ENCODE measurements around the gene OXCT1. TPM values are rescaled to one million over a fixed set of nuclear protein-coding genes. Genes with fewer than 3 reads are reported as not detected.
"Not testable (repeated sequence)": the region's sequence is repeated elsewhere in the genome, so short reads cannot be mapped to it uniquely, and the experiment has no call there.

The OXCT1 gene
- total RNA-seq, 2 experiments from 2014 or later: 110 to 117 TPM

GRCh38 chr5:41738710-41739354 lies 131.4 kb downstream of the OXCT1 start:
- Mint-ChIP-seq H3K9me3 (no peaks in the 10 kb centered on the region), H3K27ac (no peak overlapping the region), H3K36me3 (peaks cover 61% of the 10 kb centered on the region), H3K27me3 (no peaks in the 10 kb centered on the region), H3K4me3 (no peak overlapping the region), H3K4me1 (ENCODE audit: low read depth) (no peaks in the 10 kb centered on the region)
- DNase-seq: no peak
- intact Hi-C loops (cut with micrococcal nuclease): no loop called here
- ChIA-PET POLR2A (no interaction called here), CTCF (no interaction called here)

GRCh38 chr5:41736641-41737040 lies 133.6 kb downstream of the OXCT1 start:
- Mint-ChIP-seq H3K27ac (no peak overlapping the region), H3K4me1 (ENCODE audit: low read depth) (no peaks in the 10 kb centered on the region), H3K4me3 (no peak overlapping the region), H3K9me3 (no peaks in the 10 kb centered on the region), H3K27me3 (no peaks in the 10 kb centered on the region), H3K36me3 (peaks cover 62% of the 10 kb centered on the region)
- intact Hi-C loops (cut with micrococcal nuclease): no loop called here
- ChIA-PET POLR2A (no interaction called here), CTCF (no interaction called here)
- no peak for DNase-seq

GRCh38 chr5:41735213-41735612 lies 135.0 kb downstream of the OXCT1 start:
- no peaks in the 10 kb centered on the region for H3K9me3 Mint-ChIP-seq
- ChIA-PET POLR2A (no interaction called here), CTCF (no interaction called here)
- peaks cover 63% of the 10 kb centered on the region for H3K36me3 Mint-ChIP-seq
- no peaks in the 10 kb centered on the region for H3K27me3 Mint-ChIP-seq
- intact Hi-C loops (cut with micrococcal nuclease): no loop called here
- no peaks in the 10 kb centered on the region for H3K4me1 Mint-ChIP-seq (ENCODE audit: low read depth)
- H3K4me3 Mint-ChIP-seq: no peak overlapping the region
- no peak overlapping the region for H3K27ac Mint-ChIP-seq
- DNase-seq: no peak

GRCh38 chr5:41729381-41729780 lies 140.8 kb downstream of the OXCT1 start:
- H3K27me3 Mint-ChIP-seq; CTCF ChIA-PET; H3K9me3 Mint-ChIP-seq; DNase-seq; H3K27ac Mint-ChIP-seq; intact Hi-C loops (cut with micrococcal nuclease); H3K4me3 Mint-ChIP-seq; H3K4me1 Mint-ChIP-seq (ENCODE audit: low read depth); POLR2A ChIA-PET: not testable (repeated sequence)
- H3K36me3 Mint-ChIP-seq: peaks cover 31% of the 10 kb centered on the region

GRCh38 chr5:41728281-41728680 lies 141.9 kb downstream of the OXCT1 start:
- H3K27ac Mint-ChIP-seq: no peak overlapping the region
- POLR2A ChIA-PET: no interaction called here
- CTCF ChIA-PET: interaction anchor here (0.6 kb wide), 1 partner anchor 304 kb away, joined by 4 read pairs; no protein-coding TSS in a partner anchor
- no peak overlapping the region for H3K4me3 Mint-ChIP-seq
- H3K4me1 Mint-ChIP-seq (ENCODE audit: low read depth): no peaks in the 10 kb centered on the region
- no peak for DNase-seq
- intact Hi-C loops (cut with micrococcal nuclease): no loop called here
- H3K9me3 Mint-ChIP-seq: no peaks in the 10 kb centered on the region
- H3K27me3 Mint-ChIP-seq: no peaks in the 10 kb centered on the region
- peaks cover 26% of the 10 kb centered on the region for H3K36me3 Mint-ChIP-seq

- ChIA-PET CTCF (interaction anchor here (1.0 kb wide), 1 partner anchor 121 kb away, joined by 3 read pairs; no protein-coding TSS in a partner anchor), POLR2A (no interaction called here)
- no peaks in the 10 kb centered on the region for H3K9me3 Mint-ChIP-seq
- H3K27me3 Mint-ChIP-seq: no peaks in the 10 kb centered on the region
- no peak overlapping the region for H3K4me3 Mint-ChIP-seq
- no peak overlapping the region for H3K27ac Mint-ChIP-seq
- H3K4me1 Mint-ChIP-seq (ENCODE audit: low read depth): no peaks in the 10 kb centered on the region
- DNase-seq: no peak
- intact Hi-C loops (cut with micrococcal nuclease): no loop called here
- no peaks in the 10 kb centered on the region for H3K36me3 Mint-ChIP-seq
Observed at GRCh38 chr5:41722359-41722950, 147.8 kb downstream of the OXCT1 start.

GRCh38 chr5:41721516-41721915 lies 148.7 kb downstream of the OXCT1 start:
- DNase-seq: no peak
- Mint-ChIP-seq H3K9me3 (peaks cover 5% of the 10 kb centered on the region), H3K36me3 (peaks cover 2% of the 10 kb centered on the region), H3K27ac (no peak overlapping the region), H3K4me3 (no peak overlapping the region), H3K4me1 (ENCODE audit: low read depth) (no peaks in the 10 kb centered on the region), H3K27me3 (no peaks in the 10 kb centered on the region)
- ChIA-PET POLR2A (no interaction called here), CTCF (no interaction called here)
- intact Hi-C loops (cut with micrococcal nuclease): no loop called here

GRCh38 chr5:41716382-41716781 lies 153.8 kb downstream of the OXCT1 start:
- H3K27ac Mint-ChIP-seq: no peak overlapping the region
- no peaks in the 10 kb centered on the region for H3K4me1 Mint-ChIP-seq (ENCODE audit: low read depth)
- no peak overlapping the region for H3K4me3 Mint-ChIP-seq
- H3K27me3 Mint-ChIP-seq: peaks cover 4% of the 10 kb centered on the region
- CTCF ChIA-PET: no interaction called here
- peaks cover 26% of the 10 kb centered on the region for H3K9me3 Mint-ChIP-seq
- POLR2A ChIA-PET: no interaction called here
- peaks cover 2% of the 10 kb centered on the region for H3K36me3 Mint-ChIP-seq
- DNase-seq: no peak
- intact Hi-C loops (cut with micrococcal nuclease): no loop called here

GRCh38 chr5:41714446-41714845 lies 155.8 kb downstream of the OXCT1 start:
- DNase-seq; H3K27me3 Mint-ChIP-seq; H3K4me3 Mint-ChIP-seq; H3K27ac Mint-ChIP-seq; H3K4me1 Mint-ChIP-seq (ENCODE audit: low read depth); POLR2A ChIA-PET; H3K36me3 Mint-ChIP-seq; intact Hi-C loops (cut with micrococcal nuclease); CTCF ChIA-PET: not testable (repeated sequence)
- H3K9me3 Mint-ChIP-seq: peaks cover 26% of the 10 kb centered on the region

- H3K4me3 Mint-ChIP-seq: no peak overlapping the region
- no peaks in the 10 kb centered on the region for H3K4me1 Mint-ChIP-seq (ENCODE audit: low read depth)
- peaks cover 31% of the 10 kb centered on the region for H3K9me3 Mint-ChIP-seq
- no peak overlapping the region for H3K27ac Mint-ChIP-seq
- intact Hi-C loops (cut with micrococcal nuclease): loop anchor here (1.0 kb wide), 1 partner anchor 135 kb away; no protein-coding TSS in a partner anchor
- peaks cover 5% of the 10 kb centered on the region for H3K27me3 Mint-ChIP-seq
- DNase-seq: no peak
- POLR2A ChIA-PET: no interaction called here
- CTCF ChIA-PET: interaction anchor here (1.9 kb wide), 1 partner anchor 135 kb away, joined by 6 read pairs; no protein-coding TSS in a partner anchor
- no peaks in the 10 kb centered on the region for H3K36me3 Mint-ChIP-seq
Observed at GRCh38 chr5:41708604-41708940, 161.7 kb downstream of the OXCT1 start.

GRCh38 chr5:41707853-41708603 lies 162.2 kb downstream of the OXCT1 start:
- ChIA-PET CTCF (interaction anchor here (1.0 to 1.9 kb wide), 2 partner anchors 135 to 349 kb away, joined by 5 to 6 read pairs; no protein-coding TSS in a partner anchor), POLR2A (no interaction called here)
- intact Hi-C loops (cut with micrococcal nuclease): loop anchor here (1.0 kb wide), 1 partner anchor 135 kb away; no protein-coding TSS in a partner anchor
- no peaks in the 10 kb centered on the region for H3K4me1 Mint-ChIP-seq (ENCODE audit: low read depth)
- no peak overlapping the region for H3K27ac Mint-ChIP-seq
- peaks cover 5% of the 10 kb centered on the region for H3K27me3 Mint-ChIP-seq
- peaks cover 26% of the 10 kb centered on the region for H3K9me3 Mint-ChIP-seq
- no peak for DNase-seq
- H3K36me3 Mint-ChIP-seq: no peaks in the 10 kb centered on the region
- no peak overlapping the region for H3K4me3 Mint-ChIP-seq

- no peak for DNase-seq
- peaks cover 8% of the 10 kb centered on the region for H3K27me3 Mint-ChIP-seq
- no peaks in the 10 kb centered on the region for H3K36me3 Mint-ChIP-seq
- H3K4me3 Mint-ChIP-seq: no peak overlapping the region
- H3K9me3 Mint-ChIP-seq: no peaks in the 10 kb centered on the region
- H3K4me1 Mint-ChIP-seq (ENCODE audit: low read depth): no peaks in the 10 kb centered on the region
- no peak overlapping the region for H3K27ac Mint-ChIP-seq
- ChIA-PET POLR2A (no interaction called here), CTCF (interaction anchor here (1.3 kb wide), 3 partner anchors 148 to 362 kb away, joined by 3 to 6 read pairs (median 4); no protein-coding TSS in a partner anchor)
- intact Hi-C loops (cut with micrococcal nuclease): loop anchor here (1.0 kb wide), 1 partner anchor 148 kb away; no protein-coding TSS in a partner anchor
Observed at GRCh38 chr5:41695920-41696582, 174.2 kb downstream of the OXCT1 start.

Measured in activated CD4-positive, alpha-beta memory T cell treated with anti-CD3 and anti-CD28 coated beads for 36 hours (primary cell).